MM.1S (cell line): Measurements from ENCODE around the gene CAMK2A.

Experiments used
- DNase-seq: peaks from one replicate; pipeline ENCODE4 v3.0.0-alpha.2; 2015
- H2AFZ ChIP-seq: fragments of 300-600 bp; sonication (generic); 2 replicates; pipeline ENCODE4 v1.6.0; 2016; ENCODE audit warnings: antibody characterized with exemption, low read length
- H3F3A ChIP-seq: fragments of 300-600 bp; sonication (generic); 2 replicates; pipeline ENCODE4 v1.6.1; 2016; ENCODE audit warnings: mild to moderate bottlenecking, antibody characterized with exemption, low read length, moderate library complexity, mixed read lengths; ENCODE audit not compliant: insufficient read depth
- H3K27ac ChIP-seq: fragments of 300-600 bp; sonication (generic); 2 replicates; pipeline ENCODE4 v1.5.1; 2016; ENCODE audit warnings: mild to moderate bottlenecking, low read length
- H3K27me3 ChIP-seq: fragments of 300-600 bp; sonication (generic); replicated peaks from 2 replicates; pipeline ENCODE4 v1.6.0; 2016; ENCODE audit warnings: low read length; ENCODE audit not compliant: insufficient read depth
- H3K36me3 ChIP-seq: fragments of 300-600 bp; sonication (generic); replicated peaks from 2 replicates; pipeline ENCODE4 v1.6.1; 2016; ENCODE audit warnings: mild to moderate bottlenecking, low read length, mixed read lengths; ENCODE audit not compliant: insufficient read depth
- H3K4me1 ChIP-seq: fragments of 300-600 bp; sonication (generic); 2 replicates; pipeline ENCODE4 v1.6.1; 2016; ENCODE audit warnings: low read length, mixed read lengths
- H3K4me2 ChIP-seq: fragments of 300-600 bp; sonication (generic); 2 replicates; pipeline ENCODE4 v1.6.0; 2016; ENCODE audit warnings: low read depth, low read length
- H3K4me3 ChIP-seq: fragments of 300-600 bp; sonication (generic); 2 replicates; pipeline ENCODE4 v1.5.1; 2016; ENCODE audit warnings: low read length, mixed read lengths
- H3K79me2 ChIP-seq: fragments of 300-600 bp; sonication (generic); 2 replicates; pipeline ENCODE4 v1.6.1; 2016; ENCODE audit warnings: mixed run types, low read length, mixed read lengths
- H3K9ac ChIP-seq: fragments of 300-600 bp; sonication (generic); 2 replicates; pipeline ENCODE4 v1.6.1; 2016; ENCODE audit warnings: low read length, mixed read lengths
- H3K9me2 ChIP-seq: fragments of 300-600 bp; sonication (generic); replicated peaks from 2 replicates; pipeline ENCODE4 v1.6.1; 2016; ENCODE audit warnings: mild to moderate bottlenecking, low read length, mixed read lengths; ENCODE audit not compliant: insufficient read depth
- H3K9me3 ChIP-seq: fragments of 300-600 bp; sonication (generic); replicated peaks from 2 replicates; pipeline ENCODE4 v1.6.1; 2016; ENCODE audit warnings: mild to moderate bottlenecking, low read length, mixed read lengths; ENCODE audit not compliant: insufficient read depth
- H4K20me1 ChIP-seq: fragments of 300-600 bp; sonication (generic); 2 replicates; pipeline ENCODE4 v1.6.1; 2016; ENCODE audit warnings: mild to moderate bottlenecking, low read length, moderate library complexity, mixed read lengths; ENCODE audit not compliant: insufficient read depth
- CTCF ChIP-seq: fragments of 300-600 bp; sonication (generic); IDR thresholded peaks from 2 replicates; pipeline ENCODE4 v1.5.1; 2016; ENCODE audit warnings: antibody characterized with exemption, low read length, mixed read lengths
- EZH2 ChIP-seq: fragments of 300-600 bp; sonication (generic); optimal IDR thresholded peaks from 2 replicates; pipeline ENCODE3; 2017; ENCODE audit warnings: low read depth, mild to moderate bottlenecking, antibody characterized with exemption, low read length, mixed read lengths
- EZH2phosphoT487 ChIP-seq: fragments of 300-600 bp; sonication (generic); IDR thresholded peaks from 2 replicates; pipeline ENCODE4 v1.6.1; 2018; ENCODE audit warnings: antibody characterized with exemption, low read length

Gene CAMK2A

GRCh38 chr5:150190503-150190979 is 99.0 kb downstream of the CAMK2A start:
- Histone ChIP-seq H4K20me1 (no peaks in the 10 kb centered on the region), H3K9me2 (no peaks in the 10 kb centered on the region), H2AFZ (no peak overlapping the region), H3K4me1 (no peaks in the 10 kb centered on the region), H3K4me2 (no peak overlapping the region), H3K36me3 (no peaks in the 10 kb centered on the region), H3K27ac (no peak overlapping the region), H3K4me3 (no peak overlapping the region), H3K9ac (no peak overlapping the region), H3K9me3 (no peaks in the 10 kb centered on the region), H3F3A (no peaks in the 10 kb centered on the region), H3K79me2 (no peaks in the 10 kb centered on the region), H3K27me3 (peaks cover 40% of the 10 kb centered on the region)
- no peak for DNase-seq
- TF ChIP-seq EZH2phosphoT487: no peak
- no peak for TF ChIP-seq EZH2
- TF ChIP-seq CTCF: no peak

GRCh38 chr5:150189728-150190502 is 99.7 kb downstream of the CAMK2A start, which contains the start of gene SLC6A7:
Gene SLC6A7 (plus strand): TSS chr5:150190062. CDS start chr5:150190328, 266 bp downstream.
- no peaks in the 10 kb centered on the region for H3F3A ChIP-seq
- H3K79me2 ChIP-seq: no peaks in the 10 kb centered on the region
- no peak for DNase-seq
- no peak within 1 kb of the TSS for H3K27ac ChIP-seq
- H3K36me3 ChIP-seq: no peaks in the 10 kb centered on the region
- no peak within 1 kb of the TSS for H3K4me2 ChIP-seq
- TF ChIP-seq EZH2phosphoT487: no peak
- TF ChIP-seq EZH2: no peak
- no peak for TF ChIP-seq CTCF
- H3K4me1 ChIP-seq: no peaks in the 10 kb centered on the region
- H3K9me2 ChIP-seq: no peaks in the 10 kb centered on the region
- H3K9ac ChIP-seq: no peak within 1 kb of the TSS
- H3K27me3 ChIP-seq: peaks cover 40% of the 10 kb centered on the region
- no peak within 1 kb of the TSS for H2AFZ ChIP-seq
- no peaks in the 10 kb centered on the region for H4K20me1 ChIP-seq
- H3K4me3 ChIP-seq: no peak within 1 kb of the TSS
- H3K9me3 ChIP-seq: no peaks in the 10 kb centered on the region

- Histone ChIP-seq H3K9me2 (no peaks in the 10 kb centered on the region), H3K27me3 (peaks cover 40% of the 10 kb centered on the region), H3K9me3 (no peaks in the 10 kb centered on the region), H3K79me2 (no peaks in the 10 kb centered on the region), H3K36me3 (no peaks in the 10 kb centered on the region), H2AFZ (no peak overlapping the region), H3F3A (no peaks in the 10 kb centered on the region), H3K27ac (no peak overlapping the region), H4K20me1 (no peaks in the 10 kb centered on the region), H3K9ac (no peak overlapping the region), H3K4me2 (no peak overlapping the region), H3K4me1 (no peaks in the 10 kb centered on the region), H3K4me3 (no peak overlapping the region)
- no peak for DNase-seq
- TF ChIP-seq EZH2 (no peak), EZH2phosphoT487 (no peak), CTCF (no peak)
Observed at GRCh38 chr5:150189326-150189725, 100.2 kb downstream of the CAMK2A start.
